CD14-positive monocyte (primary cell): ENCODE results near the gene FAHD2A. TPM values are rescaled to one million over a fixed set of nuclear protein-coding genes. Genes with fewer than 3 reads are reported as not detected.
A peak's percentile ranks its signal among the peaks of the same experiment; 100 is the strongest.
"Not testable (repeated sequence)": the region's sequence is repeated elsewhere in the genome, so short reads cannot be mapped to it uniquely, and the experiment has no call there.

Source experiments
- DNase-seq, 3 donors: peaks; one replicate each; pipeline ENCODE4 v3.0.0-alpha.2; 2011 to 2022
- H2AFZ ChIP-seq: 2 replicates; pipeline ENCODE4 v1.6.0; 2012; ENCODE audit warnings: mild to moderate bottlenecking, low read depth, low read length, inconsistent platforms; ENCODE audit not compliant: insufficient read depth, poor library complexity, severe bottlenecking
- H3K27ac ChIP-seq, 2 donors: 1 replicate in 1 of 2; 2 replicates in 1 of 2; pipeline ENCODE4 v1.5.1; 2012 to 2013; ENCODE audit warnings: low read length in 2 of 2, control low read depth in 1 of 2, inconsistent platforms in 1 of 2, low read depth in 1 of 2, mild to moderate bottlenecking in 1 of 2
- H3K27me3 ChIP-seq, 2 donors: one replicate each; pipeline versions ENCODE4 v1.6.0 to v1.6.1; 2011 to 2013; ENCODE audit warnings: low read length in 2 of 2; ENCODE audit not compliant: control insufficient read depth in 2 of 2, insufficient read depth in 2 of 2
- H3K36me3 ChIP-seq, 2 donors: replicated peaks in 1 of 2; 1 replicate in 1 of 2; 2 replicates in 1 of 2; pipeline versions ENCODE4 v1.5.1 to v1.6.1; 2012 to 2013; ENCODE audit warnings: low read length in 2 of 2, control low read depth in 1 of 2, inconsistent platforms in 1 of 2, mild to moderate bottlenecking in 1 of 2; ENCODE audit not compliant: insufficient read depth in 2 of 2, control insufficient read depth in 1 of 2
- H3K4me1 ChIP-seq, 2 donors: 1 replicate in 1 of 2; 2 replicates in 1 of 2; pipeline versions ENCODE4 v1.5.1 to v1.6.1; 2012 to 2013; ENCODE audit warnings: low read length in 2 of 2, control low read depth in 1 of 2, inconsistent platforms in 1 of 2, mild to moderate bottlenecking in 1 of 2, moderate library complexity in 1 of 2; ENCODE audit not compliant: insufficient read depth in 2 of 2, control insufficient read depth in 1 of 2
- H3K4me2 ChIP-seq: replicated peaks from 2 replicates; pipeline ENCODE3; 2012; ENCODE audit warnings: low read length, moderate library complexity, mild to moderate bottlenecking; ENCODE audit not compliant: poor library complexity, severe bottlenecking; ENCODE audit errors: extremely low read depth
- H3K4me3 ChIP-seq, 3 experiments: fragments of 200-600 bp in 1 of 3; sonication (generic) in 1 of 3; replicated peaks in 1 of 3; 1 replicate in 2 of 3; 2 replicates in 1 of 3; pipeline ENCODE4 v1.5.1; 2011 to 2013; ENCODE audit warnings: low read length in 3 of 3, mild to moderate bottlenecking in 3 of 3, control low read depth in 2 of 3, low read depth in 2 of 3, inconsistent platforms in 1 of 3, moderate library complexity in 1 of 3
- H3K79me2 ChIP-seq: 2 replicates; pipeline ENCODE4 v1.6.0; 2012; ENCODE audit warnings: mild to moderate bottlenecking, control low read depth, inconsistent platforms, low read length, moderate library complexity; ENCODE audit not compliant: insufficient read depth
- H3K9ac ChIP-seq: 2 replicates; pipeline ENCODE4 v1.6.0; 2017; ENCODE audit warnings: low read length, mild to moderate bottlenecking; ENCODE audit not compliant: insufficient read depth, poor library complexity, severe bottlenecking
- H3K9me3 ChIP-seq, 2 donors: replicated peaks in 1 of 2; 1 replicate in 1 of 2; 2 replicates in 1 of 2; pipeline versions ENCODE4 v1.5.1 to v1.6.1; 2012 to 2013; ENCODE audit warnings: low read length in 2 of 2, control low read depth in 1 of 2; ENCODE audit not compliant: control insufficient read depth in 1 of 2, insufficient read depth in 1 of 2
- H4K20me1 ChIP-seq: 2 replicates; pipeline ENCODE4 v1.6.0; 2012; ENCODE audit warnings: mild to moderate bottlenecking, low read length, control low read depth, moderate library complexity; ENCODE audit not compliant: insufficient read depth
- H3K27ac Mint-ChIP-seq, 7 donors: one replicate each; pipeline ENCODE4 v1.8.0; 2020; ENCODE audit warnings: mild to moderate bottlenecking in 7 of 7, mixed read lengths in 7 of 7, moderate library complexity in 6 of 7, inconsistent platforms in 2 of 7
- H3K27me3 Mint-ChIP-seq, 3 donors: one replicate each; pipeline ENCODE4 v1.8.0; 2021 to 2022; ENCODE audit warnings: low read depth in 3 of 3, mild to moderate bottlenecking in 3 of 3, mixed read lengths in 3 of 3, moderate library complexity in 3 of 3, inconsistent platforms in 1 of 3
- H3K36me3 Mint-ChIP-seq, 2 donors: one replicate each; pipeline ENCODE4 v1.8.0; 2020; ENCODE audit warnings: mixed read lengths in 2 of 2, inconsistent platforms in 1 of 2, mild to moderate bottlenecking in 1 of 2
- H3K4me1 Mint-ChIP-seq: one replicate; pipeline ENCODE4 v1.8.0; 2020; ENCODE audit warnings: mild to moderate bottlenecking, mixed read lengths
- H3K4me3 Mint-ChIP-seq, 2 donors: one replicate each; pipeline ENCODE4 v1.8.0; 2020; ENCODE audit warnings: mild to moderate bottlenecking in 2 of 2, mixed read lengths in 2 of 2, moderate library complexity in 1 of 2
- H3K9me3 Mint-ChIP-seq, 7 donors: one replicate each; pipeline ENCODE4 v1.8.0; 2020 to 2022; ENCODE audit warnings: mixed read lengths in 7 of 7, mild to moderate bottlenecking in 6 of 7, moderate library complexity in 6 of 7, inconsistent platforms in 2 of 7
- CTCF ChIP-seq: fragments of 200-600 bp; IDR thresholded peaks from one replicate; pipeline ENCODE4 v1.8.0; 2022; ENCODE audit warnings: antibody characterized with exemption, mild to moderate bottlenecking
- WGBS: methylation state at CpG from one replicate; pipeline ENCODE4 v1.1.5; 2013; ENCODE audit warnings: missing lambda C conversion rate; ENCODE audit not compliant: insufficient coverage; 5-methylcytosine and 5-hydroxymethylcytosine counted together
- intact Hi-C, 2 donors: fragments of 100-400 bp; cut with micrococcal nuclease; formaldehyde crosslinking; loops; one replicate each; pipeline versions ENCODE4 v1.15.0 to v1.15.1; 2023
- polyA plus RNA-seq, 3 donors: library from polyadenylated mRNA; depleted of rRNA in 1 of 3; unstranded in 2 of 3; stranded (reverse) in 1 of 3; fragments of 300-500 nt in 2 of 3; fragments of >200 nt in 1 of 3; fragmentation: Illumina TruSeq in 2 of 3; gene quantifications; 1 replicate in 2 of 3; 2 replicates in 1 of 3; pipeline ENCODE4 v1.2.3, GENCODE V29; 2012 to 2021

Gene FAHD2A
- polyA plus RNA-seq, 3 donors: 9.7 to 17.1 (median 10.5) TPM

GRCh38 chr2:95414015-95414594 is 11.6 kb downstream of the FAHD2A start:
- H3K4me3 ChIP-seq, H3K9me3 ChIP-seq, H3K4me3 Mint-ChIP-seq, H3K27me3 Mint-ChIP-seq, H3K4me1 Mint-ChIP-seq, H3K4me1 ChIP-seq, H3K79me2 ChIP-seq, H3K9me3 Mint-ChIP-seq, H3K27ac Mint-ChIP-seq, H3K4me2 ChIP-seq, H4K20me1 ChIP-seq, H3K36me3 Mint-ChIP-seq, H3K36me3 ChIP-seq, H3K27me3 ChIP-seq, H3K27ac ChIP-seq, H2AFZ ChIP-seq, H3K9ac ChIP-seq, intact Hi-C loops: not testable (repeated sequence)
- peak in 2 of 3 donors; percentile 18 to 39 for DNase-seq
- peak; percentile 66 for TF ChIP-seq CTCF
- WGBS: 65% methylated on average over 5 of the region's 9 CpGs

- H3K36me3 Mint-ChIP-seq, H3K4me1 ChIP-seq, H3K9ac ChIP-seq, H3K9me3 Mint-ChIP-seq, H3K36me3 ChIP-seq, H3K27ac Mint-ChIP-seq, H3K9me3 ChIP-seq, H3K27ac ChIP-seq, intact Hi-C loops, H3K4me2 ChIP-seq, H3K4me3 Mint-ChIP-seq, H3K27me3 ChIP-seq, H3K27me3 Mint-ChIP-seq, H3K79me2 ChIP-seq, H2AFZ ChIP-seq, H3K4me3 ChIP-seq, H4K20me1 ChIP-seq, H3K4me1 Mint-ChIP-seq, DNase-seq: not testable (repeated sequence)
- WGBS: 100% methylated on average over 1 of the region's 3 CpGs
These were observed 12.6 kb downstream of the FAHD2A start for GRCh38 chr2:95415138-95415537.

- intact Hi-C loops: not testable (repeated sequence)
These were observed 13.1 kb downstream of the FAHD2A start for GRCh38 chr2:95415561-95415960.

GRCh38 chr2:95427196-95427867 is 24.8 kb downstream of the FAHD2A start:
- intact Hi-C loops, DNase-seq, H3K27me3 Mint-ChIP-seq, H4K20me1 ChIP-seq, H3K36me3 ChIP-seq, H2AFZ ChIP-seq, H3K9me3 Mint-ChIP-seq, H3K4me1 ChIP-seq, H3K4me1 Mint-ChIP-seq, H3K4me3 ChIP-seq, H3K27ac ChIP-seq, H3K27me3 ChIP-seq, H3K36me3 Mint-ChIP-seq, H3K4me3 Mint-ChIP-seq, H3K4me2 ChIP-seq, H3K9me3 ChIP-seq, H3K79me2 ChIP-seq, H3K9ac ChIP-seq: not testable (repeated sequence)
- no CpG with 5 or more reads among the region's 30 CpGs for WGBS
- H3K27ac Mint-ChIP-seq: peak overlapping the region in 1 of 7 donors; percentile 2

More at GRCh38 chr2:95415561-95415960, 13.1 kb downstream of the FAHD2A start:
- H3K27me3 ChIP-seq, DNase-seq, H3K27ac Mint-ChIP-seq, H3K27ac ChIP-seq, H3K9me3 Mint-ChIP-seq, H3K36me3 Mint-ChIP-seq, H3K4me2 ChIP-seq, H3K27me3 Mint-ChIP-seq, H3K9ac ChIP-seq, H3K79me2 ChIP-seq, H3K4me3 Mint-ChIP-seq, H3K36me3 ChIP-seq, H4K20me1 ChIP-seq, H3K4me1 Mint-ChIP-seq, H3K4me3 ChIP-seq, H3K4me1 ChIP-seq, H2AFZ ChIP-seq, H3K9me3 ChIP-seq: not testable (repeated sequence)
- WGBS: 100% methylated on average over 9 of the region's 16 CpGs
